Esophagus squamous epithelium (tissue), 4 donors: ENCODE results near the gene AKIRIN1.

ENCODE experiments used
- CTCF ChIP-seq, 6 experiments: fragments of 450-650 bp in 4 of 6; fragments of 200-600 bp in 2 of 6; sonication (generic) in 2 of 6; IDR thresholded peaks; one replicate each; pipeline ENCODE4 v1.5.1; 2016 to 2019; ENCODE audit warnings: antibody characterized with exemption in 6 of 6, mild to moderate bottlenecking in 4 of 6, moderate library complexity in 4 of 6
- POLR2A ChIP-seq, 4 donors: fragments of 450-650 bp; IDR thresholded peaks; one replicate each; pipeline ENCODE4 v1.6.1; 2017; ENCODE audit warnings: antibody characterized with exemption in 4 of 4, mild to moderate bottlenecking in 4 of 4, moderate library complexity in 3 of 4

- TF ChIP-seq CTCF (IDR thresholded peaks at IDR 0.05) (no peak), POLR2A (IDR thresholded peaks at IDR 0.05) (no peak)
Measured at GRCh38 chr1:38953433-38953860, 37.6 kb upstream of the AKIRIN1 start.
